Inflammatory macrophage treated with lipopolysaccharide for 1 hour (primary cell): ENCODE results near the gene ABCA8.
"Not testable (repeated sequence)": the region's sequence is repeated elsewhere in the genome, so short reads cannot be mapped to it uniquely, and the experiment has no call there.

Experiments
- DNase-seq, 2 donors: peaks; one replicate each; pipeline ENCODE4 v3.0.0-alpha.2; 2020 to 2022

ABCA8 gene

DNA sequence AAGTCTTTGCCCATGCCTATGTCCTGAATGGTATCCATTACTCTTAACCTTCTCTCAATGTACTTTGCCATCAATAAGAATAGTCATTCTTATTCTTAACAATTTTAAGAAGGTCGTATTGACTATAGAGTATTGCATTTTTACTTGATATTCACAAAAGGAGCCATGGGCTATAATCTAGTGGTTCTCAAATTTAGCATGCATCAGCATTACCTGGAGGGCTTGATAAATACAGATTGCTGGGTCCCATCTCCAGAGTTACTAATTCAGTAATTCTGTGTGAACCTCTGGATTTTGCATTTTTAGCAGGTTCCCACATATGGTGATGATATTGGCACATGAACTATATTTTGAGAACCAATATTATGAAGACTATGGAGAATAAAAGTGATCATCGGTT, 89.6 kb downstream of the ABCA8 start:
- DNase-seq, result no peak

DNA sequence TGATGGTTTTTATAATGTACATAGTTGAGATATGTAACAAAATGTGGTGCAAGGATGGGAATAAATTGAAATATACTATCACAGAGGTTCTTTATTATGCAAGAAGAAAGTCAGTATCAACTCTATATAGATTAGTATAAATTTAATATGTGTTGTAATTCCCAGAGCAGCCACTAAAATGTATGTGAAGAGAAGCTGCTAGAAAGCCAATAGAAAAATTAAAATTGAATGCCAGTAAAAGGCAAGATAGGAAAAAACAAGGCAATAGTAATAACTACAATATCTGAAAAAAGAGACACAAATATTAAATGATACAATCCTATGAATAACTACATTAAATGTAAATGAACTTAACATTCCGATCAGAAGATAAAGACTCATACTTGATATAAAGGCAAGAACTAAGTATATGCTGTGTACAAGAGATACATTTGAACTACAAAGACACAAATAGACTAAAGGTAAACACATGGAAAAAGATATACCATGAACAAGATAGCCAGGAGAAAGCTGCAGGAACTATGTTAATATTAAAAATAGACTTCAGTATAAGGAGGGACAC, 92.0 kb downstream of the ABCA8 start:
- no peak for DNase-seq

DNA sequence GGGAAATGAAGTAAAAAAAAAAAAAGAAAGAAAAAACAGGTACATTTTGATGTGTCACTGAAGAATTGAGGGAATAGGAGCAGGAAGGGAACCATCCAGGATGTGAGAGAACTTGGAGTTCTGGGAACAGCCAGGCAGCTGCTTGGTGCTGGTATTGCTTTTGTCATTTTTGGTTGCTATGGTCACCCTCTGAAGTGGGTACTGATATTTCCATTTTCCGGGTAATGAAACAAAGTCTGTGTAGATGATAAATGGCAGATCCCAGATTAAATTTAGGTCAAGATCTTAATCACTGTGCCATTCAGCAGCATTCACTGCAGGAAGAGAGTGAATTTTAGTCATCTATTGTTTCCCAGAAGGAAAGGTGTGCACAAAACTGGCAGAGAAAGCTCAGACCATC, 93.6 kb downstream of the ABCA8 start:
- DNase-seq, result no peak

DNA sequence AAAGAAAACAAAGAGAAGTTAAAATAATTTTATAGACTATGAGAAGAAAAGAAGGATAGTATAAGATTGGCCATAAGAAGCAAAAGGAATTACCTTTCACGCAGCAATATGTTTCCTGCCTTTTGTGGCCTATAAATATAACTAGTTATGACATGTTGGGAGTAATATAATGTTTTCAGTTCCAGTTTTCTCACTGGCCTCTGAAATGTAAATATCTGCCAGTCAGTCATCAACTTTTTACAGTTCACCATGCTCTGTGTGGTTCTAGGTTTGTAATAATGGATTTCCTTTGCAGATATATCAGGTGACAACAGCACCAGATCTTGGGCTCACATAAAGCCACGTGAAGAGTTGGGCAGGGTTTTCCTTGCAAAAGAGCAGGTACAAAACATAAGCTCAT, 94.3 kb downstream of the ABCA8 start:
- no peak for DNase-seq

DNA sequence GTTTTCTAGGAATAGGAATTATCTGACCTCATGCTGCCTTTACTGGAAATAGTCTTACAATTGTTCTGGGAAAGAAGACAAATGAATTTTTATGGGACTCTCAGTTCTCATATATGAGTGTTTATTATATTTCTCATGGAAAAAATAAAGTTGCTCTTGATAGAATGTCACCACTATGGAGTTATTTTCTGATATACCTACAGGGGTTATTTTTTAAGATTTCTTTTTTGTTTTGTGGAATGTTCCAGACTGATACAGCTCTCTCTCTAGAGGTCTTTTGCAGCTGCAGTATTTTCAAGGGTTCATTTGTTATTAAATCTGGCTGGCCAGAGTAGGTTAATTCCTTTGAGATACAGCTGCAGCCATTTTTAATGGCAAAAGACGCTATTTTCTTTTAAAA, 100.7 kb downstream of the ABCA8 start:
- no peak for DNase-seq

DNA sequence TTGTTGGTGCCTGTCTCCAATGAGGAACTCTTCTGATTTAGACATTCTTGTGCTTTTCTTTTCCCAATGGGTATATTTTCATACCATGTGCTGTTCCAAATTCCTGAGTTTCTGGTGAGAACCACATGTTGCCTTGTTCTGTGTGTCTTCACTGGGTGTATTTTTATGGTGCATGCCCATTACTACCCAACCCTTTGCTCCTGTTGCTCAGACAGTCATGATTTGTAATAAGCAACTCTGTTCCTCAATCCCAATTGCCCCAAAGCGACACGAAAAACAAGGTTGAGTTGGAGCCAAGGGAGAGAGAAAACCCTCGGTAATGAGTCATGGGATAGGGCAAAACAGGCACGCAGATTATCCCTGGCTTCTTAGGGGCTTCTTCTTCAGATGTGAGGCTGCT, 101.8 kb downstream of the ABCA8 start:
- no peak for DNase-seq

DNA sequence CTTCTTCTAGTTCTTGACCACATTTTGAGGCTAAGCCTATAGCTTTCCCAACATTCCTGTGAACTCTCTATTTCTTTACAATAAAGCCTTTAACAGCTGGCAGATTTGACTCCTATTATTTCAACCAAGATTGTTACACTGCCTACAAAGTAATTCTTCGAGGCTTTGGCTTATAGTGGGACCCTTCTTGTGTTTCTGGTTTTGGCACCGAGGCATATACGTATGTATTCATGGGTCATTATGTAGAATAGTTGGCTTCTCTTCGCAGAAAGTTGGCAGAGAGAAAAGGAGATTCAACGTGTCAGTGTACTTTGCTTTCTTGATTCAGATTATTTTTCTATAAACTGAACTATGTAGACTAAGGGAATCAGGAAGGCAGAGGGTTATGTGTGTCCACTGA, 102.2 kb downstream of the ABCA8 start:
- DNase-seq, result no peak

DNA sequence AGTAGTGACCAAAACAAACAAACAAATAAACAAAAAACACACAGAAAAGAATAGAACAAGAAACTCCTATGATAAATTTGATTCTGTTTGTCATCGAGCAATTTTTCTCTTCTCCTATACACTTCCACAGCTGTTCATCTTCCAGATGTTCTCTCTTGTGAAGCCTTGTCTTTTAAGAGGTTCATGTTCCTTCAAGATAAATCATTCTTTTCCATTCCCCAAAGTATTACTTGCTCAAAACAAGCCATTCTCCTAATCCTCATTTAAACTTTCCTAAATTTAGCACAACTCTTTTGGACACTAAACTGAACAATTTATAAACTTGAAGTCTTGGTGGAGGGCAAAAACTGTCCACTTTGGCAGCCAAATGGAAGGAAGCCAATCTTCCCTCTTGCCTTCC, 103.3 kb downstream of the ABCA8 start:
- DNase-seq, result no peak

DNA sequence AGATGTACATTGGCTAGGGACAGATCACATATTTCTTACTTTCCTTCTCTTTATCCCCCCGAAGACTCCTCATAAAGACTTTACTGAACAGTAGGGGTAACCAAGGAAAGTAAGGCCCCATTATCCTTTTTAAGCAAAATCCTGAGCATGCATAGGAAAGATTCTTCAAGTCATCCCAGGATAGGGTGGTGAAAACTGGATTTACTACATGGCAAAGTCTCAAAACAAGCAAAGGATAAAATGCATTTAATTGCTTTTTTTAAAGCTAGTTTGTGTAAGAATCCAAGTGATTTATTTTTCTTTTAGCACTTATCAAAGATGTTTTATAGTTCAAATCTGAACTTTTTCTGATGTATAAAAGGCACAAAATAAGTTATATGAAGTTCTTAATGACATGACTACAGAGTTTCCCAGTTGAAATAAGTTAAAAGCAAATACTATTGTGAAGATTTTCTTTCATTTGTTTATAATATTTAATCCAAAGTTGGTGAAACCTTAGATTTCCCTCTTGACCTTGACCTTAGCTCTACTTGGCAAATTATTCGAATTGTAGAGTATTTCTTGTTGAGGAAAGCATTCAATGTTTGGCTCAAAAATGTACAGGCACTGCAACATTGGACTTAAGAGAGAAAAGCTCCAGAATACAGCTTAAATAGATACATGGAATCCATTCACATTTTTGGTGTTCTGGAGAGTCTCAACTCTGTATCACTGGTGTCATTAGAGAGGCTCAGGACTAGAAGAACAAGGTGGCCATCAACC, 104.3 kb downstream of the ABCA8 start:
- no peak for DNase-seq

DNA sequence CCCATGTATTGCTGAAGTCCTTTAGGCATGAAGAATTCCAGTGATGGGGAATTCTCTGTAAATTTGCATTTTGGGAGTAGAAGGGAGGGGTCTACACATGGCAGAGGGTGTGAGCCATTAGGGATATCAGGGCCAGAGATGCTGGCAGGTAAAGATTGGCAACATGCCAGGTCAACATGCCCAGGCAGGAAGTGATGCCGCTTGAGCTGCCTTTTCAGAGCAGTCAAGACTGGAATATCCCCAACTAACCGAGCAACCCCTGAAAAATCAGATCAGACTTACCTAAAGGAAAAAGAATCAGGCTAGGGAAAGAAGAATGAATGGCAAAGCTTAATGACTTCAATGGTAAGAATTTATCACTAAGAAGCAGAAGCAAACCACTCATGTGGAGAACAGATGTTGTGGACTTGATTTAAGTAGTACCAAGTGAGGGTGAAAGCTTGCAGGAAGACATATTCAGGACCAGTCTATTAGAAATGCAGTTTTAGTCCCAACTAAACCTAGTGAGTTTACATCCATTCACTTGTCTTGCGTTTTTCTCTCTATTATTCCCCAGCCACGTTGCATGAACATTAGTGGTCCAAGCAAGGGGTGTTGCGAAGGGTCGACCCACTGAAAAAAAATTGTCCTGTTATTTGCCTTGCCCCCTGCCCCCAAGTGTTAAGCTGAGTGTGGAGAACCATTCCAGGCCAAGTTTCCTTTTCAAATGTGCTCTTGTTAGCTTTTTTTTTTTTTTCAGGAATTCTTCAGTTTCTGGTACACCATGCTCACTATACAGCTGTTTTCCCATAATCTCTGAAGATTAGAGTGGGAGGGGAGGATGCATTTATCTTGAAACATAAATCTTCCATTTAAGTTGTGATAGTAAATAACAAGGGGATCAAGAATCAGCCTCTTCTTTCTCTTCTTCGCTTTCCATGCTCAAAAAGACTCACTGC, 105.2 kb downstream of the ABCA8 start:
- no peak for DNase-seq

DNA sequence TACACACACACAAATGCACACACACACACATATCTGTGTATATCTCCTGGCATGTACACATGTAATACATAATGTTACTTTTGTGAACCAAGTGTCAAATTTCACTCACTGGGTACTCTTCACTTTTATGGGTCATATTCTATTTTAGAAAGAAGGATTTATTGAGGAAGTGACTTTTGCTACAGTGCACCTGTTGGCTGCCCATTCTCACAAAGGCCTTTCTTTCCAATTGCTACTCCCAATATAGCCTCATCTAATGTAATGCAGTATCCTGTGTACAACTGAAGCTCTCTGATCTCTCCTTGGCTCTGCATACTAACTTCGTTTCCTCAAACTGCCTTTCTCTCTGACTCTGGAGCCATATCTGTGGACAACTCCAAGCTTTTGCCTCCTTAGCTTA, 107.5 kb downstream of the ABCA8 start:
- no peak for DNase-seq

DNA sequence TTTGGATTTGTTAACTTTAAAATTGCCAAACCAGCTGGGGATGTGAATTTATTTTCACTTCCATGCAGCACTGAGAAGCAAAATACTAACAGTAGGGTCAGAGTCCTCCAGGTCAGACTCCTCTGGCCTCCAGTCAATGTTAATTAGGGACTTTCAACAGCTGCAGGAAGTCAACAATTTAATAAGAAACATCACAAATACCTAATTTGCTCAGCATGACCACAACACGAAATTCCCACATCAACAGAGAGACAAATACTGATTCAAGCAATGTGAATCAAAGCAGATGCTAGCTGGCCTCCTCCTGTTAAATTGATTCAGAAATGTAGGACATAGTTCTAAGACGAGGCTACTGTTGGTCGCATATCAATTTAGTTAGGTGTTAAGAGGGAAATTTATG, 111.7 kb downstream of the ABCA8 start:
- DNase-seq, result no peak

DNA sequence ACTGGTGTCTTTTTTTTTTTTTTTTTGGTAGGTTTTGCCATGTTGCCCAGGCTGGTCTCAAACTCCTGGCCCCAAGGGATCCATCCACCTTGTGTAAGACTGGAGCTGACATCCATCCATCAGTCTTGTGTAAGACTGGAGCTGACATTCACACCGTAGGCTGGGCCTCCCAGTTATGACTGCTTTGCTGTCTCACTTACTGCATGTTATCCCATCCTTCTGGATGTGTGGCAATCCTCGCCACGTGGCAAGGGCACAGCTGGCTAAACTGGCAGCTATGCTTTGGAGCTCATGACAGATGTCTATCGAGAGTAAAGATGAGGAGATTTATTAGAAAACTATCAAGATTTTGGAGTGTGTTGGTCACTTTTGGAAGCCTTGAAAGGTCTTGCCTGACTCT, 115.1 kb downstream of the ABCA8 start:
- DNase-seq, result no peak

DNA sequence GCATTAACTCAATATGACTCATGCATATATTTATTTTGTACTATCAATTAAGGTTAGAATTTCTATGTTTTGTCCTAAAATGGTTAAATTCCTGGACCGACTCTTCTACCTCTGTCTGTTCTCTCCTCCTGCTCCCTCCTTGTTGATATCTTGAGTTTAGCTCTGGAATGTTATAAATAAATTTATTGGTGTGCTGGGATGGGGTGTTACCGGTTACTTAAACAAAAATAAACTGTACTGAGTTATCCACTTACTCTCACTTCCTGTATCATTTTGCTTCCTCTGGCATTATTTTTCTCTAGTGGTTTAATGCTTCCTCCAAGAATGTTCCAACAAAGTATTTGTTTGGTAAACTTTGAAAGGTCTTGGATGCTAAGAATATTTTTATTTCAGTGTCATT, 120.1 kb downstream of the ABCA8 start:
- no peak for DNase-seq

DNA sequence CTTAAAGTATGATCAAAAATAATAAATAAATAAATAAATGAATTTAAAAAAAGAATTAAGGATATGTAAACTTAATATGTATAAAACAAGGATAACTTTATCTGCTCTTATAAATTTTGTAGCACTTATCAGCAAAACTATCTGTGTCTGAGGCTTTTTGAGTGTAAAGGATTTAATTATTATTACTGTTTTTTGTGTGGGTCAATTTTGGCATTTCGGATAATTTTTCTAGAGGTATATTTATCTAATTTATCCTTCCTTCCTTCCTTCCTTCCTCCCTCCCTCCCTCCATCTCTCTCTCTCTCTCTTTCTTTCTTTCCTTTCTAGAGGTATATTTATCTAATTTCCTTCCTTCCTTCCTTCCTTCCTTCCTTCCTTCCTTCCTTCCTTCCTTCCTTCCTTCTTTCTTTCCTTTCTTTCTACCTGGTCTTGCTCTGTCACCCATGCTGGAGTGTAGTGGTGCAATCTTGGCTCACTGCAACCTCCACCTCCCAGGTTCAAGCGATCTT, 120.8 kb downstream of the ABCA8 start:
- DNase-seq, result no peak

DNA sequence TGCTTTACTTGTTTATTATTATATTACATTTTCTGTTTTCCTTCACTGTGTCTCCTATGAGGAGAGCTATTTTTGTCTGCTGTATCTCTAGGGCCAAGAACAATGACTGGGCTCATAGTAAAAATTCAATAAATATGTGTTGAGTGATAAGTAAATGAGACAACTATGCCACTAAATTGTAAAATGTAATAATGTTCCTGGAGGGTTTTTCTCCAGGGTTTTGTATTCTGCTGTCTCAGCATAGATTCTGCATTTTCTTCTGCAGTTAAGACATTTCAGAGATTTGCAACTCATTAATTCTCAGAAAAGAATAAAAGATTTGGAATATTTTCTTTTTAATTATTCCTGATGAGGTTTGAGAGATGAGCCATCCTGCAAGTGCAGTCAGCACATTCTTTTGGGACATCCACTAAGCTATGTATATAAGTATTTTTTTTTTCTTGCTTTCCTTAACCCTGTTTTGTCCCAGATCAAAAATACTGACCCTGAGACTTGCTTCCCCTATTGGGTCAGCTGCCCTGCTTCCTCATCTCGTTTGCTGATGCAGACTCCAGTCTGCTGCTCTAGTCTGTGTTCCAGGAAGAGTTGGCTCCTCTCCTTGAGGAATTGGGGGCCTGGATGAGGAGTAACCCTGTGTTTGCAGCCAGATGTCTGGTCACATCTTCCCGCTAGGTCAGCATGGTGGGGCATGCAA, 122.9 kb downstream of the ABCA8 start:
- peak; percentile 24 to 39 for DNase-seq

DNA sequence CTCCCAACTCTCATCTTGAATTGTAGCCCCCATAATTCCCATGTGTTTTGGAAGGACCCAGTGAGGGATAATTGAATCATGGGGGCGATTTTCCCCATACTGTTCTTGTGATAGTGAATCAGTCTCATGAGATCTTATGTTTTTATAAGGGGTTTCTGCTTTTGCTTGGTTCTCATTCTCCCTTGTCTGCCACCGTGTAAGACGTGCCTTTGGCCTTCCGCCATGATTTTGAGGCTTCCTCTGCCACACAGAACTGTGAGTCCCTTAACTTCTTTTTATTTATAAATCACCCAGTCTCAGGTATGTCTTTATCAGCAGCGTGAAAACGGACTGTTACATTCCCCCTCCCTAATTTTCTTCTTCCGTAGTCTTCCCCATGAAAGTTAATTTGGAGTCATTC, 124.0 kb downstream of the ABCA8 start:
- DNase-seq, result no peak

DNA sequence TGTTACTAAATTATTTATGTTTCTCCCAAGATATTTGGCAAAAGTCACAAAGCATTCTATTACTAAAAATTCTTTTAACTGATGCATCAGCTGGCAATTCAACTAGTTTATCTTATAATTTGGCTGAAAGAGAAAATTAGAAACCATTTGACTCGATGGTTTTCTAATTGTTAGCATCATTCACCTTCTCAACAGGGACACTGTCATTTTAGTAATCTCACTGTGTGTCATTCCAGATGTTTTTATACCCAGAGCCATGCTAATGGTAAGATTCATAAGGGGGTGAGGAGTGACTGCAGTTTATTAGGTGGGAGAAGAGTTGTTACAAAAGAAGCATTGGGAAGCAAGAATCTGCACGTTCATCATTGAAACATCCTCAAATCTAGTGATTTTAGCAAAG, 124.9 kb downstream of the ABCA8 start:
- DNase-seq, result no peak

DNA sequence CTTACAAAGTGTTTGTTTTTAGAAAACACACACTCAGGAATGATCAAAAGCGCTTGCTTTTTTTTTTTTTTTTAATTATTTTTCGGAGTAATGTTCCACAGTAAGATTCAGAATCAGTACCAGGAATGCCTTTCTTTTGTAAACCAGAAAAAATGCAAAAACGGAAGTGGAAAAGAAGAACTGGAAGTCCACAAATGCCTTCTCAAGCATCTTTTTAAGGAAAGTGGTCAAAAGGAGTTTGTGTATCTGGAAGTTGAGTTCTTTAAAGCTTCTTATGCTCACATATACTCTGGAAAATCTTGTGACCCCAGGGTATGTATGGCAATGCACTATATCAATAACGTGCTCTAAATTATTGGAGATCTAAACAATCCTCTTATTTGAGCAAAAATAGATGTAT, 126.0 kb downstream of the ABCA8 start:
- DNase-seq, result peak; percentile 15 to 25

DNA sequence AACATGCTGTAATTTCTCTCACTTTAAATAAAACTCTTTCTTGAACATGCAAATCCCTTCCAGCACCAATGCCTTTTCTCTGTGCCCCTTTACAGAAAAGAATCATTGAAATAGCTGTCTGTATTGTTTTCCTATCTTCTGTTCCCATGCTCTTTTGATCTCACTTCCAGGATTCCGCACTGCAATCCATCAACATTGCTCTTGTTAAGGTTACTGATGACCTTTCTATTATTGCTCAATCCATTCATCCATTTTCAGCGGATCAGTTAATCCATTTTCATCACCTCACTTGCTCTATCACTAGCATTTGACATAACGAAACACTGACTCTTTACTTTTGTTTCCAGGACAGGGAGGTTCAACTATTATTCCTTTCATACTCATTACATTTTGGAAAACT, 130.5 kb downstream of the ABCA8 start:
- DNase-seq, result no peak

DNA sequence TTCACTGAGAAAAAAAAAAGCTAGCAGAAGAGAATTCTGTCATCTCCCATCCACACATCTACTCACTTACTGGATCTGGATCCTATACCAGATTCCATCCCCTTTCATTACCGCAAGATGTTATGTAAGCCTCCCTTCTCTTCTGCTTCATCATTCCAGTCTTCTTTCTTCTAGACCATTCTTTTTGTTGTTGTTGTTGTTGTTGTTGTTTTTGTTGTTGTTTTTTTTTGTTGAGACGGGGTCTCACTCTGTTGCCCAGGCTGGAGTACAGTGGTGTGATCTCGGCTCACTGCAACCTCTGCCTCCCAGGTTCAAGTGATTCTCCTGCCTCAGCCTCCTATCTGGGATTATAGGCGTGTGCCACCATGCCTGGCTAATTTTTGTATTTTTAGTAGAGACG, 131.0 kb downstream of the ABCA8 start:
- DNase-seq, result not testable (repeated sequence)

DNA sequence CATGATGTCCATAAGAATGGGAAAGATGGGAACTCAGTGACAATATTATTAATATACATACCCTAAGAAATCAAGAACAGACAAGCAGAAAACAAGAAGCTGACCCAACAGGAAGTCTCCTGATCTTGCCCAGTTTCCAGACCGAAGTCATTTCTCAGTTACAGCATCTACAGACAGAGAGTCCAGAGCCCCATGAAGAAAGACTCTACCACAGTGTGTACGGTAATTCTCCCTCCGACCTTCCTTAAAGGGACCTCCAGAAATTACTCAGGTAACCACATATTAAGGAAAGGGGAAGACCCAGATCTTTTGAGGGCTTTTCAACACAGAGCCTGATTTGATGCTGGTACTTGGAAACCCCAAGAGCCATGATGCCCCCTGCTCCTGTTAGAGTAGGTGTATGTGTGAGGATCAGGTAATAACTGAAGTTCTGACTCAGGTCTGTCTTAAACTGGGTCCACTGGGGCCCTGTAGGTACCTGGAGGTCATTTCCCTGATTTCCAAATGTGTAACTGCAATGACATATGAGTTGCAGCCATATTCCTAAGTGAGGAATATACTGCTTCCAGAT, 132.4 kb downstream of the ABCA8 start:
- no peak for DNase-seq
